ENCODE measurements around the gene TBX15. TPM values are rescaled to one million over a fixed set of nuclear protein-coding genes. Genes with fewer than 3 reads are reported as not detected.

TBX15 gene
- total RNA-seq, 1 experiment from 2014 or later = 0.32 TPM

- intact Hi-C loops (cut with micrococcal nuclease; ENCODE audit: unreplicated experiment) = no loop called here
- ChIA-PET CTCF (no interaction called here), POLR2A (ENCODE audit: low non-redundant PET) (no interaction called here)
- Histone ChIP-seq H3K27me3 (replicated peaks; ENCODE audit: insufficient read depth, low read depth, low read length, poor library complexity) (no peaks in the 10 kb centered on the region), H3K4me3 (ENCODE audit: low read depth, low read length, poor library complexity, severe bottlenecking) (no peak overlapping the region), H3K36me3 (ENCODE audit: insufficient read depth, low read length, poor library complexity, severe bottlenecking) (no peaks in the 10 kb centered on the region), H3K27ac (ENCODE audit: low read depth, low read length, poor library complexity, severe bottlenecking) (no peak overlapping the region), H3K9me3 (ENCODE audit: low read depth, low read length, poor library complexity, severe bottlenecking) (no peaks in the 10 kb centered on the region), H3K4me1 (ENCODE audit: insufficient read depth, low read length, poor library complexity, severe bottlenecking) (no peaks in the 10 kb centered on the region)
- no peak for TF ChIP-seq CTCF (conservative IDR thresholded peaks at IDR 0.05; ENCODE audit: low read depth, low read length)
- no peak for TF ChIP-seq EZH2 (IDR thresholded peaks at IDR 0.05; ENCODE audit: borderline replicate concordance, low read depth, low read length, poor library complexity, severe bottlenecking)
- no TSS peak for BruUV-seq (replicated peaks)
- no peak for DNase-seq (ENCODE audit: low spot score)
These were observed 39.8 kb downstream of the TBX15 start for GRCh38 chr1:118948351-118948750.

- H3K27ac ChIP-seq (ENCODE audit: low read depth, low read length, poor library complexity, severe bottlenecking) = no peak overlapping the region
- ChIA-PET POLR2A (ENCODE audit: low non-redundant PET) (no interaction called here), CTCF (no interaction called here)
- no peak overlapping the region for H3K4me3 ChIP-seq (ENCODE audit: low read depth, low read length, poor library complexity, severe bottlenecking)
- no TSS peak for BruUV-seq (replicated peaks)
- no peaks in the 10 kb centered on the region for H3K4me1 ChIP-seq (ENCODE audit: insufficient read depth, low read length, poor library complexity, severe bottlenecking)
- no peaks in the 10 kb centered on the region for H3K27me3 ChIP-seq (replicated peaks; ENCODE audit: insufficient read depth, low read depth, low read length, poor library complexity)
- H3K36me3 ChIP-seq (ENCODE audit: insufficient read depth, low read length, poor library complexity, severe bottlenecking) = no peaks in the 10 kb centered on the region
- intact Hi-C loops (cut with micrococcal nuclease; ENCODE audit: unreplicated experiment) = no loop called here
- no peaks in the 10 kb centered on the region for H3K9me3 ChIP-seq (ENCODE audit: low read depth, low read length, poor library complexity, severe bottlenecking)
- TF ChIP-seq CTCF (conservative IDR thresholded peaks at IDR 0.05; ENCODE audit: low read depth, low read length) (no peak), EZH2 (IDR thresholded peaks at IDR 0.05; ENCODE audit: borderline replicate concordance, low read depth, low read length, poor library complexity, severe bottlenecking) (no peak)
- DNase-seq (ENCODE audit: low spot score) = no peak
These were observed 40.4 kb downstream of the TBX15 start for GRCh38 chr1:118947790-118948189.

- no peaks in the 10 kb centered on the region for H3K9me3 ChIP-seq (ENCODE audit: low read depth, low read length, poor library complexity, severe bottlenecking)
- BruUV-seq (replicated peaks) = no TSS peak
- no peak overlapping the region for H3K27ac ChIP-seq (ENCODE audit: low read depth, low read length, poor library complexity, severe bottlenecking)
- intact Hi-C loops (cut with micrococcal nuclease; ENCODE audit: unreplicated experiment) = no loop called here
- H3K4me3 ChIP-seq (ENCODE audit: low read depth, low read length, poor library complexity, severe bottlenecking) = no peak overlapping the region
- no peaks in the 10 kb centered on the region for H3K36me3 ChIP-seq (ENCODE audit: insufficient read depth, low read length, poor library complexity, severe bottlenecking)
- no peak for TF ChIP-seq EZH2 (IDR thresholded peaks at IDR 0.05; ENCODE audit: borderline replicate concordance, low read depth, low read length, poor library complexity, severe bottlenecking)
- TF ChIP-seq CTCF (conservative IDR thresholded peaks at IDR 0.05; ENCODE audit: low read depth, low read length) = no peak
- no peaks in the 10 kb centered on the region for H3K4me1 ChIP-seq (ENCODE audit: insufficient read depth, low read length, poor library complexity, severe bottlenecking)
- ChIA-PET POLR2A (ENCODE audit: low non-redundant PET) (no interaction called here), CTCF (no interaction called here)
- DNase-seq (ENCODE audit: low spot score) = no peak
- H3K27me3 ChIP-seq (replicated peaks; ENCODE audit: insufficient read depth, low read depth, low read length, poor library complexity) = no peaks in the 10 kb centered on the region
These were observed 41.0 kb downstream of the TBX15 start for GRCh38 chr1:118947003-118947765.

All from A673 (cell line).